HG02623 (cell line): ENCODE data around the gene TENM4.

ENCODE experiments used
- ATAC-seq: cut with Tn5 transposase; IDR thresholded peaks from one replicate; pipeline ENCODE4 v1.9.1; 2021; ENCODE audit warnings: moderate library complexity; ENCODE audit not compliant: unreplicated experiment

Gene TENM4

GRCh38 chr11:78949976-78950690 is 490.7 kb downstream of the TENM4 start:
- no peak for ATAC-seq

GRCh38 chr11:78946945-78947902 is 493.6 kb downstream of the TENM4 start:
- ATAC-seq, result no peak

GRCh38 chr11:78943841-78944240 is 497.0 kb downstream of the TENM4 start:
- ATAC-seq, result no peak

GRCh38 chr11:78943154-78943553 is 497.7 kb downstream of the TENM4 start:
- no peak for ATAC-seq

GRCh38 chr11:78941226-78941851 is 499.5 kb downstream of the TENM4 start:
- no peak for ATAC-seq

GRCh38 chr11:78940500-78941225 is 500.2 kb downstream of the TENM4 start:
- ATAC-seq, result no peak

GRCh38 chr11:78938971-78939370 is 501.9 kb downstream of the TENM4 start:
- no peak for ATAC-seq

GRCh38 chr11:78938036-78938435 is 502.8 kb downstream of the TENM4 start:
- ATAC-seq, result no peak

- ATAC-seq, result no peak
Measured at GRCh38 chr11:78935398-78936068, 505.3 kb downstream of the TENM4 start.

GRCh38 chr11:78933350-78933749 is 507.5 kb downstream of the TENM4 start:
- no peak for ATAC-seq

GRCh38 chr11:78932757-78933156 is 508.1 kb downstream of the TENM4 start:
- ATAC-seq, result no peak

- ATAC-seq, result no peak
Measured at GRCh38 chr11:78931891-78932290, 508.9 kb downstream of the TENM4 start.

GRCh38 chr11:78930810-78931523 is 509.9 kb downstream of the TENM4 start:
- ATAC-seq, result no peak

GRCh38 chr11:78929906-78930220 is 511.0 kb downstream of the TENM4 start:
- ATAC-seq, result no peak

GRCh38 chr11:78929207-78929905 is 511.5 kb downstream of the TENM4 start:
- ATAC-seq, result no peak

GRCh38 chr11:78927511-78927910 is 513.3 kb downstream of the TENM4 start:
- ATAC-seq, result no peak

GRCh38 chr11:78926633-78927338 is 514.0 kb downstream of the TENM4 start:
- no peak for ATAC-seq

GRCh38 chr11:78925387-78925786 is 515.4 kb downstream of the TENM4 start:
- no peak for ATAC-seq
